HepG2 (cell line): ENCODE results near the gene TATDN3. TPM values are rescaled to one million over a fixed set of nuclear protein-coding genes. Genes with fewer than 3 reads are reported as not detected.

ENCODE experiments used
- ATF7 ChIP-seq, 2 experiments: fragments of 450-650 bp in 1 of 2; sonication (generic) in 1 of 2; formaldehyde crosslinking in 1 of 2; IDR thresholded peaks; 2 replicates each; pipeline versions ENCODE4 v1.4.0 to v1.6.1; 2016 to 2020; ENCODE audit warnings: antibody characterized with exemption in 1 of 2, mild to moderate bottlenecking in 1 of 2, missing genetic modification reagents in 1 of 2
- ATRX ChIP-seq: sonication (generic); formaldehyde crosslinking; IDR thresholded peaks from 2 replicates; pipeline ENCODE4 v1.4.0; 2020; ENCODE audit warnings: missing genetic modification reagents, borderline replicate concordance
- BCL6 ChIP-seq: IDR thresholded peaks from 2 replicates; pipeline ENCODE4 v1.6.1; 2016; ENCODE audit warnings: missing genetic modification reagents, missing compliant biosample characterization
- GLI4 ChIP-seq: sonication (generic); formaldehyde crosslinking; IDR thresholded peaks from 2 replicates; pipeline ENCODE4 v1.5.1; 2020; ENCODE audit warnings: missing genetic modification reagents, mild to moderate bottlenecking, moderate library complexity, borderline replicate concordance
- IKZF1 ChIP-seq: fragments of 450-650 bp; IDR thresholded peaks from 2 replicates; pipeline ENCODE4 v1.7.1; 2016
- KAT7 ChIP-seq: IDR thresholded peaks from 2 replicates; pipeline ENCODE4 v1.6.1; 2018; ENCODE audit warnings: borderline replicate concordance, missing compliant biosample characterization
- LCORL ChIP-seq, 2 experiments: fragments of 450-650 bp in 1 of 2; sonication (generic) in 1 of 2; formaldehyde crosslinking in 1 of 2; IDR thresholded peaks; 2 replicates each; pipeline versions ENCODE4 v1.5.0 to v1.6.1; 2017 to 2020; ENCODE audit warnings: antibody characterized with exemption in 1 of 2, missing genetic modification reagents in 1 of 2
- MXI1 ChIP-seq: IDR thresholded peaks from 3 replicates; pipeline ENCODE4 v1.6.1; 2012; ENCODE audit warnings: low read depth, low read length, inconsistent platforms, borderline replicate concordance
- NR3C1 ChIP-seq: sonication (generic); formaldehyde crosslinking; IDR thresholded peaks from 2 replicates; pipeline ENCODE4 v1.4.0; 2020; ENCODE audit warnings: missing genetic modification reagents
- PCBP1 ChIP-seq: fragments of 200-400 bp; formaldehyde crosslinking; IDR thresholded peaks from 2 replicates; pipeline ENCODE4 v1.6.1; 2017; ENCODE audit warnings: mild to moderate bottlenecking, low read depth, low read length, borderline replicate concordance
- RORA ChIP-seq: sonication (generic); formaldehyde crosslinking; IDR thresholded peaks from 2 replicates; pipeline ENCODE4 v1.5.0; 2020; ENCODE audit warnings: mild to moderate bottlenecking, missing genetic modification reagents, moderate library complexity
- ZNF3 ChIP-seq: IDR thresholded peaks from 2 replicates; pipeline ENCODE4 v1.7.0; 2017; ENCODE audit warnings: inconsistent platforms
- ZNF501 ChIP-seq: sonication (generic); formaldehyde crosslinking; IDR thresholded peaks from 2 replicates; pipeline ENCODE4 v1.5.1; 2020; ENCODE audit warnings: mild to moderate bottlenecking, moderate library complexity, missing genetic modification reagents
- ZNF546 ChIP-seq: sonication (generic); formaldehyde crosslinking; conservative IDR thresholded peaks from 2 replicates; pipeline ENCODE4 v1.8.1; 2023; ENCODE audit warnings: mild to moderate bottlenecking, missing genetic modification reagents
- ZNF564 ChIP-seq: sonication (generic); formaldehyde crosslinking; IDR thresholded peaks from 2 replicates; pipeline ENCODE4 v1.8.1; 2023; ENCODE audit warnings: mild to moderate bottlenecking, missing genetic modification reagents
- ZNF572 ChIP-seq: sonication (generic); formaldehyde crosslinking; IDR thresholded peaks from 2 replicates; pipeline ENCODE4 v1.5.1; 2020; ENCODE audit warnings: mild to moderate bottlenecking, missing genetic modification reagents
- ZNF709 ChIP-seq: sonication (generic); formaldehyde crosslinking; IDR thresholded peaks from 2 replicates; pipeline ENCODE4 v1.5.0; 2020; ENCODE audit warnings: mild to moderate bottlenecking, missing genetic modification reagents
- ZNF75D ChIP-seq: sonication (generic); formaldehyde crosslinking; IDR thresholded peaks from 2 replicates; pipeline ENCODE4 v1.8.1; 2023; ENCODE audit warnings: missing genetic modification reagents, mild to moderate bottlenecking, borderline replicate concordance
- ZNF816 ChIP-seq: sonication (generic); formaldehyde crosslinking; IDR thresholded peaks from 2 replicates; pipeline ENCODE4 v1.8.0; 2022; ENCODE audit warnings: missing genetic modification reagents, mild to moderate bottlenecking, borderline replicate concordance
- ZSCAN20 ChIP-seq: sonication (generic); formaldehyde crosslinking; IDR thresholded peaks from 2 replicates; pipeline ENCODE4 v1.4.0; 2020; ENCODE audit warnings: missing genetic modification reagents, mild to moderate bottlenecking, borderline replicate concordance
- polyA plus RNA-seq, 8 experiments: library from polyadenylated mRNA; depleted of rRNA in 3 of 8; stranded (reverse) in 7 of 8; unstranded in 1 of 8; fragments of >200 nt; fragmentation: Illumina TruSeq in 4 of 8; extraction: Trizol in 4 of 8; gene quantifications; 2 replicates each; pipeline versions ENCODE4 v1.2.1 to v1.2.3, GENCODE V29; 2011 to 2016; ENCODE audit warnings: low read depth in 4 of 8, missing spikeins in 1 of 8, mixed read lengths in 1 of 8; ENCODE audit not compliant: insufficient read depth in 1 of 8
- total RNA-seq, 5 experiments: library from RNA; depleted of rRNA; stranded (reverse); fragments of >200 nt; fragmentation: Illumina TruSeq; extraction: Trizol; gene quantifications; 2 replicates each; pipeline ENCODE4 v1.2.3, GENCODE V29; 2016; ENCODE audit warnings: low read depth in 1 of 5
- TF ChIP-seq, protein P1 (sequence below): sonication (generic); formaldehyde crosslinking; IDR thresholded peaks from 2 replicates; pipeline ENCODE4 v1.4.0; 2020; ENCODE audit warnings: missing genetic modification reagents, borderline replicate concordance
- TF ChIP-seq, protein P2 (sequence below): sonication (generic); formaldehyde crosslinking; IDR thresholded peaks from 2 replicates; pipeline ENCODE4 v1.8.0; 2022; ENCODE audit warnings: missing genetic modification reagents, mild to moderate bottlenecking, moderate library complexity, borderline replicate concordance
- TF ChIP-seq, protein P3 (sequence below): sonication (generic); formaldehyde crosslinking; IDR thresholded peaks from 2 replicates; pipeline ENCODE4 v1.4.0; 2020; ENCODE audit warnings: mild to moderate bottlenecking, missing genetic modification reagents, borderline replicate concordance

TATDN3 gene
- total and polyA plus RNA-seq, 2 of the 13 experiments (the other 11 are each of a cell fraction or from before 2014, with no cell fraction given), result 7.3 to 8.6 TPM

DNA sequence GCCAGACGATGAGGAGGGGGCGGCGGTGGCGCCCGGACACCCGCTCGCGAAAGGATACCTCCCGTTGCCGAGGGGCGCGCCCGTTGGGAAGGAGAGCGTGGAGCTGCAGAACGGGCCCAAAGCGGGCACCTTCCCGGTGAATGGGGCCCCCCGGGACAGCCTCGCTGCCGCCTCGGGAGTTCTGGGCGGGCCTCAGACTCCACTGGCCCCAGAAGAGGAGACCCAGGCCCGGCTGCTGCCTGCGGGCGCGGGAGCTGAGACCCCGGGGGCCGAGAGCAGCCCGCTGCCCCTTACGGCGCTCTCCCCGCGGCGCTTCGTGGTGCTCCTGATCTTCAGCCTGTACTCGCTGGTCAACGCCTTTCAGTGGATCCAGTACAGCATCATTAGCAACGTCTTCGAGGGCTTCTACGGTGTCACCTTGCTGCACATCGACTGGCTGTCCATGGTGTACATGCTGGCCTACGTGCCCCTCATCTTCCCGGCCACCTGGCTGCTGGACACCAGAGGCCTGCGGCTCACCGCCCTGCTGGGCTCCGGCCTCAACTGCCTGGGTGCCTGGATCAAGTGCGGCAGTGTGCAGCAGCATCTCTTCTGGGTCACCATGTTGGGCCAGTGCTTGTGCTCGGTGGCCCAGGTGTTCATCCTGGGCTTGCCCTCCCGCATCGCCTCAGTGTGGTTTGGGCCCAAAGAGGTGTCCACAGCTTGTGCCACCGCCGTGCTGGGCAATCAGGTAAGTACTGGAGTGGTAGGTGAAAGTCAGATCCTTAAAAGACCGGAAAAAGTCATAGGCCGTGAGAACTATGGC lies 67.0 kb downstream of the TATDN3 start (continued):
- TF ChIP-seq ZNF501 (0 out of 2 replicates have a peak, but pooled peaks have one; percentile 11), ZNF564 (CRISPR knock-in tag) (peak; percentile 9; the same call in 1 of the 2 replicates), ATRX (no peak), PCBP1 (no peak), ZNF3 (CRISPR knock-in tag) (no peak), ZNF709 (CRISPR knock-in tag) (peak; percentile 80; the same call in 1 of the 2 replicates), ZNF546 (0 out of 2 replicates have a peak, but pooled peaks have one; percentile 36), MXI1 (no peak), ZNF75D (CRISPR knock-in tag) (no peak), KAT7 (peak; percentile 77), ZNF572 (no peak), IKZF1 (no peak), LCORL (IDR thresholded peaks at IDR 0.05) (no peak), LCORL (CRISPR knock-in tag; IDR thresholded peaks at IDR 0.05) (0 out of 2 replicates have a peak, but pooled peaks have one; percentile 1), GLI4 (no peak), RORA (CRISPR knock-in tag) (no peak), ATF7 (IDR thresholded peaks at IDR 0.05) (no peak), ATF7 (CRISPR knock-in tag; IDR thresholded peaks at IDR 0.05) (0 out of 2 replicates have a peak, but pooled peaks have one; percentile 27), BCL6 (CRISPR knock-in tag) (no peak), ZNF816 (CRISPR knock-in tag) (no peak), NR3C1 (CRISPR knock-in tag) (no peak), ZSCAN20 (CRISPR knock-in tag) (no peak)
- TF ChIP-seq, protein P1, sequence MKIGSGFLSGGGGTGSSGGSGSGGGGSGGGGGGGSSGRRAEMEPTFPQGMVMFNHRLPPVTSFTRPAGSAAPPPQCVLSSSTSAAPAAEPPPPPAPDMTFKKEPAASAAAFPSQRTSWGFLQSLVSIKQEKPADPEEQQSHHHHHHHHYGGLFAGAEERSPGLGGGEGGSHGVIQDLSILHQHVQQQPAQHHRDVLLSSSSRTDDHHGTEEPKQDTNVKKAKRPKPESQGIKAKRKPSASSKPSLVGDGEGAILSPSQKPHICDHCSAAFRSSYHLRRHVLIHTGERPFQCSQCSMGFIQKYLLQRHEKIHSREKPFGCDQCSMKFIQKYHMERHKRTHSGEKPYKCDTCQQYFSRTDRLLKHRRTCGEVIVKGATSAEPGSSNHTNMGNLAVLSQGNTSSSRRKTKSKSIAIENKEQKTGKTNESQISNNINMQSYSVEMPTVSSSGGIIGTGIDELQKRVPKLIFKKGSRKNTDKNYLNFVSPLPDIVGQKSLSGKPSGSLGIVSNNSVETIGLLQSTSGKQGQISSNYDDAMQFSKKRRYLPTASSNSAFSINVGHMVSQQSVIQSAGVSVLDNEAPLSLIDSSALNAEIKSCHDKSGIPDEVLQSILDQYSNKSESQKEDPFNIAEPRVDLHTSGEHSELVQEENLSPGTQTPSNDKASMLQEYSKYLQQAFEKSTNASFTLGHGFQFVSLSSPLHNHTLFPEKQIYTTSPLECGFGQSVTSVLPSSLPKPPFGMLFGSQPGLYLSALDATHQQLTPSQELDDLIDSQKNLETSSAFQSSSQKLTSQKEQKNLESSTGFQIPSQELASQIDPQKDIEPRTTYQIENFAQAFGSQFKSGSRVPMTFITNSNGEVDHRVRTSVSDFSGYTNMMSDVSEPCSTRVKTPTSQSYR (CRISPR knock-in tag), result no peak
- TF ChIP-seq, protein P2, sequence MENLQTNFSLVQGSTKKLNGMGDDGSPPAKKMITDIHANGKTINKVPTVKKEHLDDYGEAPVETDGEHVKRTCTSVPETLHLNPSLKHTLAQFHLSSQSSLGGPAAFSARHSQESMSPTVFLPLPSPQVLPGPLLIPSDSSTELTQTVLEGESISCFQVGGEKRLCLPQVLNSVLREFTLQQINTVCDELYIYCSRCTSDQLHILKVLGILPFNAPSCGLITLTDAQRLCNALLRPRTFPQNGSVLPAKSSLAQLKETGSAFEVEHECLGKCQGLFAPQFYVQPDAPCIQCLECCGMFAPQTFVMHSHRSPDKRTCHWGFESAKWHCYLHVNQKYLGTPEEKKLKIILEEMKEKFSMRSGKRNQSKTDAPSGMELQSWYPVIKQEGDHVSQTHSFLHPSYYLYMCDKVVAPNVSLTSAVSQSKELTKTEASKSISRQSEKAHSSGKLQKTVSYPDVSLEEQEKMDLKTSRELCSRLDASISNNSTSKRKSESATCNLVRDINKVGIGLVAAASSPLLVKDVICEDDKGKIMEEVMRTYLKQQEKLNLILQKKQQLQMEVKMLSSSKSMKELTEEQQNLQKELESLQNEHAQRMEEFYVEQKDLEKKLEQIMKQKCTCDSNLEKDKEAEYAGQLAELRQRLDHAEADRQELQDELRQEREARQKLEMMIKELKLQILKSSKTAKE, result no peak
- TF ChIP-seq, protein P3, sequence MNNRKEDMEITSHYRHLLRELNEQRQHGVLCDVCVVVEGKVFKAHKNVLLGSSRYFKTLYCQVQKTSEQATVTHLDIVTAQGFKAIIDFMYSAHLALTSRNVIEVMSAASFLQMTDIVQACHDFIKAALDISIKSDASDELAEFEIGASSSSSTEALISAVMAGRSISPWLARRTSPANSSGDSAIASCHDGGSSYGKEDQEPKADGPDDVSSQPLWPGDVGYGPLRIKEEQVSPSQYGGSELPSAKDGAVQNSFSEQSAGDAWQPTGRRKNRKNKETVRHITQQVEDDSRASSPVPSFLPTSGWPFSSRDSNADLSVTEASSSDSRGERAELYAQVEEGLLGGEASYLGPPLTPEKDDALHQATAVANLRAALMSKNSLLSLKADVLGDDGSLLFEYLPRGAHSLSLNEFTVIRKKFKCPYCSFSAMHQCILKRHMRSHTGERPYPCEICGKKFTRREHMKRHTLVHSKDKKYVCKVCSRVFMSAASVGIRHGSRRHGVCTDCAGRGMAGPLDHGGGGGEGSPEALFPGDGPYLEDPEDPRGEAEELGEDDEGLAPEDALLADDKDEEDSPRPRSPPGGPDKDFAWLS (CRISPR knock-in tag), result no peak
